Stimulated activated naive CD8-positive, alpha-beta T cell treated with anti-CD3 and anti-CD28 coated beads, Interleukin-15, Interleukin-2, amounts not matched to agents 100 ng/mL and 50 ng/mL, for 24 hours (primary cell): ENCODE results near the gene PCDH10.

Experiments used
- H3K27ac Mint-ChIP-seq: one replicate; pipeline ENCODE4 v1.8.0; 2021; ENCODE audit warnings: mild to moderate bottlenecking, mixed read lengths
- H3K27me3 Mint-ChIP-seq: one replicate; pipeline ENCODE4 v1.8.0; 2021; ENCODE audit warnings: mixed read lengths
- H3K36me3 Mint-ChIP-seq: one replicate; pipeline ENCODE4 v1.8.0; 2021; ENCODE audit warnings: low read depth, mixed read lengths
- H3K4me1 Mint-ChIP-seq: one replicate; pipeline ENCODE4 v1.8.0; 2021; ENCODE audit warnings: low read depth, mixed read lengths
- H3K4me3 Mint-ChIP-seq: one replicate; pipeline ENCODE4 v1.8.0; 2021; ENCODE audit warnings: mild to moderate bottlenecking, mixed read lengths
- H3K9me3 Mint-ChIP-seq: one replicate; pipeline ENCODE4 v1.8.0; 2021; ENCODE audit warnings: mixed read lengths

The PCDH10 gene

GRCh38 chr4:133148690-133149363 lies at the start of gene PCDH10:
PCDH10 (plus strand) TSS chr4:133149294; CDS start chr4:133150141, 847 bp downstream.
- H3K36me3 Mint-ChIP-seq: peaks cover 7% of the 10 kb centered on the region
- peak within 1 kb of the TSS; percentile 71 for H3K27ac Mint-ChIP-seq

GRCh38 chr4:133102043-133102442 lies 47.1 kb upstream of the PCDH10 start:
- Mint-ChIP-seq H3K4me3 (no peak overlapping the region), H3K4me1 (no peaks in the 10 kb centered on the region), H3K27ac (no peak overlapping the region), H3K27me3 (no peaks in the 10 kb centered on the region), H3K36me3 (no peaks in the 10 kb centered on the region), H3K9me3 (no peaks in the 10 kb centered on the region)

More at GRCh38 chr4:133148690-133149363, at the start of gene PCDH10:
- Mint-ChIP-seq H3K4me3 (peak within 1 kb of the TSS; percentile 73), H3K9me3 (no peaks in the 10 kb centered on the region), H3K27me3 (peaks cover 85% of the 10 kb centered on the region), H3K4me1 (peaks cover 31% of the 10 kb centered on the region)

- no peaks in the 10 kb centered on the region for H3K4me1 Mint-ChIP-seq
- H3K36me3 Mint-ChIP-seq: no peaks in the 10 kb centered on the region
- no peaks in the 10 kb centered on the region for H3K9me3 Mint-ChIP-seq
- H3K4me3 Mint-ChIP-seq: no peak overlapping the region
- no peak overlapping the region for H3K27ac Mint-ChIP-seq
- no peaks in the 10 kb centered on the region for H3K27me3 Mint-ChIP-seq
Measured at GRCh38 chr4:133102612-133103409, 46.3 kb upstream of the PCDH10 start.

- H3K4me3 Mint-ChIP-seq: no peak overlapping the region
- no peak overlapping the region for H3K27ac Mint-ChIP-seq
Measured at GRCh38 chr4:133112641-133113040, 36.5 kb upstream of the PCDH10 start.

GRCh38 chr4:133124746-133125145 lies 24.3 kb upstream of the PCDH10 start:
- no peaks in the 10 kb centered on the region for H3K4me1 Mint-ChIP-seq
- H3K9me3 Mint-ChIP-seq: no peaks in the 10 kb centered on the region
- no peak overlapping the region for H3K4me3 Mint-ChIP-seq
- H3K27me3 Mint-ChIP-seq: no peaks in the 10 kb centered on the region
- H3K27ac Mint-ChIP-seq: no peak overlapping the region
- H3K36me3 Mint-ChIP-seq: no peaks in the 10 kb centered on the region

More at GRCh38 chr4:133112641-133113040, 36.5 kb upstream of the PCDH10 start:
- Mint-ChIP-seq H3K4me1 (no peaks in the 10 kb centered on the region), H3K9me3 (peaks cover 5% of the 10 kb centered on the region), H3K36me3 (no peaks in the 10 kb centered on the region), H3K27me3 (no peaks in the 10 kb centered on the region)

GRCh38 chr4:133127500-133127899 lies 21.6 kb upstream of the PCDH10 start:
- H3K27me3 Mint-ChIP-seq: no peaks in the 10 kb centered on the region
- no peak overlapping the region for H3K4me3 Mint-ChIP-seq
- no peaks in the 10 kb centered on the region for H3K4me1 Mint-ChIP-seq
- peaks cover 5% of the 10 kb centered on the region for H3K9me3 Mint-ChIP-seq
- no peaks in the 10 kb centered on the region for H3K36me3 Mint-ChIP-seq
- H3K27ac Mint-ChIP-seq: no peak overlapping the region

- H3K4me3 Mint-ChIP-seq: no peak overlapping the region
- no peaks in the 10 kb centered on the region for H3K4me1 Mint-ChIP-seq
- no peaks in the 10 kb centered on the region for H3K36me3 Mint-ChIP-seq
- no peaks in the 10 kb centered on the region for H3K27me3 Mint-ChIP-seq
- peaks cover 5% of the 10 kb centered on the region for H3K9me3 Mint-ChIP-seq
- H3K27ac Mint-ChIP-seq: no peak overlapping the region
Measured at GRCh38 chr4:133129237-133129636, 19.9 kb upstream of the PCDH10 start.

- no peaks in the 10 kb centered on the region for H3K27me3 Mint-ChIP-seq
- peaks cover 5% of the 10 kb centered on the region for H3K9me3 Mint-ChIP-seq
- H3K4me1 Mint-ChIP-seq: no peaks in the 10 kb centered on the region
- no peak overlapping the region for H3K27ac Mint-ChIP-seq
- no peak overlapping the region for H3K4me3 Mint-ChIP-seq
- no peaks in the 10 kb centered on the region for H3K36me3 Mint-ChIP-seq
Measured at GRCh38 chr4:133130171-133130570, 18.9 kb upstream of the PCDH10 start.

GRCh38 chr4:133131829-133132460 lies 17.1 kb upstream of the PCDH10 start:
- peaks cover 5% of the 10 kb centered on the region for H3K9me3 Mint-ChIP-seq
- H3K27me3 Mint-ChIP-seq: no peaks in the 10 kb centered on the region
- no peaks in the 10 kb centered on the region for H3K4me1 Mint-ChIP-seq

GRCh38 chr4:133136833-133137232 lies 12.3 kb upstream of the PCDH10 start:
- Mint-ChIP-seq H3K27me3 (peaks cover 4% of the 10 kb centered on the region), H3K4me1 (no peaks in the 10 kb centered on the region), H3K4me3 (no peak overlapping the region), H3K36me3 (no peaks in the 10 kb centered on the region), H3K27ac (no peak overlapping the region), H3K9me3 (no peaks in the 10 kb centered on the region)

More at GRCh38 chr4:133131829-133132460, 17.1 kb upstream of the PCDH10 start:
- no peak overlapping the region for H3K27ac Mint-ChIP-seq
- no peaks in the 10 kb centered on the region for H3K36me3 Mint-ChIP-seq
- H3K4me3 Mint-ChIP-seq: no peak overlapping the region

GRCh38 chr4:133137571-133137970 lies 11.5 kb upstream of the PCDH10 start:
- H3K27ac Mint-ChIP-seq: no peak overlapping the region
- no peaks in the 10 kb centered on the region for H3K4me1 Mint-ChIP-seq
- no peak overlapping the region for H3K4me3 Mint-ChIP-seq
- no peaks in the 10 kb centered on the region for H3K9me3 Mint-ChIP-seq
- H3K36me3 Mint-ChIP-seq: no peaks in the 10 kb centered on the region
- H3K27me3 Mint-ChIP-seq: peaks cover 4% of the 10 kb centered on the region

GRCh38 chr4:133143775-133144430 lies 5.2 kb upstream of the PCDH10 start:
- no peaks in the 10 kb centered on the region for H3K36me3 Mint-ChIP-seq
- H3K9me3 Mint-ChIP-seq: no peaks in the 10 kb centered on the region
- H3K27me3 Mint-ChIP-seq: peaks cover 49% of the 10 kb centered on the region
- no peak overlapping the region for H3K27ac Mint-ChIP-seq
- H3K4me3 Mint-ChIP-seq: no peak overlapping the region
- peaks cover 6% of the 10 kb centered on the region for H3K4me1 Mint-ChIP-seq

GRCh38 chr4:133145241-133145640 lies 3.9 kb upstream of the PCDH10 start:
- no peak overlapping the region for H3K27ac Mint-ChIP-seq
- H3K27me3 Mint-ChIP-seq: peaks cover 63% of the 10 kb centered on the region
- H3K9me3 Mint-ChIP-seq: no peaks in the 10 kb centered on the region
- H3K4me3 Mint-ChIP-seq: no peak overlapping the region
- peaks cover 7% of the 10 kb centered on the region for H3K36me3 Mint-ChIP-seq
- H3K4me1 Mint-ChIP-seq: peaks cover 19% of the 10 kb centered on the region

GRCh38 chr4:133145758-133146573 lies 3.1 kb upstream of the PCDH10 start:
- Mint-ChIP-seq H3K4me3 (no peak overlapping the region), H3K36me3 (peaks cover 7% of the 10 kb centered on the region), H3K4me1 (peaks cover 23% of the 10 kb centered on the region), H3K27me3 (peaks cover 66% of the 10 kb centered on the region), H3K27ac (no peak overlapping the region), H3K9me3 (no peaks in the 10 kb centered on the region)
